ENCODE results near the gene RIMS4. TPM values are rescaled to one million over a fixed set of nuclear protein-coding genes. Genes with fewer than 3 reads are reported as not detected.
A peak's percentile ranks its signal among the peaks of the same experiment; 100 is the strongest.

Gene RIMS4
- total and polyA plus RNA-seq, 7 donors = 0.01 to 0.73 (median 0.16) TPM

GRCh38 chr20:44730441-44730840, 79.9 kb downstream of the RIMS4 start:
- intact Hi-C loops (cut with DNase I) = loop anchor here in 1 of 2 donors (10.0 kb wide), 1 partner anchor 206 kb away; the partner anchor contains the start of gene SERINC3
- no peak for TF ChIP-seq CTCF (IDR thresholded peaks at IDR 0.05)
- no peaks in the 10 kb centered on the region for H3K9me3 ChIP-seq
- no peak overlapping the region for H3K27ac ChIP-seq
- ATAC-seq (no peak), DNase-seq (no peak)
- peaks cover 42% of the 10 kb centered on the region for H3K4me1 ChIP-seq
- WGBS, 3 donors = 72 to 81% (median 76%) methylated on average over 2 of the region's 2 CpGs
- H3K36me3 ChIP-seq (ENCODE audit: insufficient read depth in 1 of 2, low read depth in 1 of 2) = no peaks in the 10 kb centered on the region
- no peaks in the 10 kb centered on the region for H3K27me3 ChIP-seq (ENCODE audit: insufficient read depth in 3 of 3, low read length in 2 of 3)
- H3K4me3 ChIP-seq = no peak overlapping the region

- Histone ChIP-seq H3K4me1 (peaks cover 42% of the 10 kb centered on the region), H3K9me3 (no peaks in the 10 kb centered on the region), H3K27me3 (ENCODE audit: insufficient read depth in 3 of 3, low read length in 2 of 3) (no peaks in the 10 kb centered on the region), H3K36me3 (ENCODE audit: insufficient read depth in 1 of 2, low read depth in 1 of 2) (no peaks in the 10 kb centered on the region), H3K4me3 (no peak overlapping the region), H3K27ac (peak overlapping the region; percentile 59)
- intact Hi-C loops (cut with DNase I) = no loop called here
- peak; percentile 94 to 97 (median 95) for ATAC-seq
- TF ChIP-seq CTCF (IDR thresholded peaks at IDR 0.05) = no peak
- 9 to 16% (median 12%) methylated on average over 9 of the region's 9 CpGs for WGBS, 3 donors
- peak; percentile 78 to 92 for DNase-seq
Measured at GRCh38 chr20:44728801-44729443, 81.4 kb downstream of the RIMS4 start.

GRCh38 chr20:44727651-44728050, 82.7 kb downstream of the RIMS4 start:
- Histone ChIP-seq H3K36me3 (ENCODE audit: insufficient read depth in 1 of 2, low read depth in 1 of 2) (no peaks in the 10 kb centered on the region), H3K4me3 (no peak overlapping the region), H3K27ac (no peak overlapping the region), H3K4me1 (peaks cover 37% of the 10 kb centered on the region), H3K27me3 (ENCODE audit: insufficient read depth in 3 of 3, low read length in 2 of 3) (no peaks in the 10 kb centered on the region), H3K9me3 (no peaks in the 10 kb centered on the region)
- TF ChIP-seq CTCF (IDR thresholded peaks at IDR 0.05) = no peak
- no peak for DNase-seq
- 89 to 97% (median 94%) methylated on average over 2 of the region's 2 CpGs for WGBS, 3 donors
- intact Hi-C loops (cut with DNase I) = no loop called here
- no peak for ATAC-seq

- H3K36me3 ChIP-seq (ENCODE audit: insufficient read depth in 1 of 2, low read depth in 1 of 2) = no peaks in the 10 kb centered on the region
- no peak for DNase-seq
- H3K4me3 ChIP-seq = no peak overlapping the region
- no peaks in the 10 kb centered on the region for H3K27me3 ChIP-seq (ENCODE audit: insufficient read depth in 3 of 3, low read length in 2 of 3)
- ATAC-seq = no peak
- no peak overlapping the region for H3K27ac ChIP-seq
- 87 to 95% (median 93%) methylated on average over 11 of the region's 11 CpGs for WGBS, 3 donors
- H3K9me3 ChIP-seq = no peaks in the 10 kb centered on the region
- intact Hi-C loops (cut with DNase I) = no loop called here
- H3K4me1 ChIP-seq = peaks cover 37% of the 10 kb centered on the region
- no peak for TF ChIP-seq CTCF (IDR thresholded peaks at IDR 0.05)
Measured at GRCh38 chr20:44727039-44727438, 83.3 kb downstream of the RIMS4 start.

- DNase-seq = no peak
- no peak for TF ChIP-seq CTCF (IDR thresholded peaks at IDR 0.05)
- Histone ChIP-seq H3K9me3 (no peaks in the 10 kb centered on the region), H3K4me1 (peaks cover 26% of the 10 kb centered on the region), H3K27me3 (ENCODE audit: insufficient read depth in 3 of 3, low read length in 2 of 3) (no peaks in the 10 kb centered on the region), H3K36me3 (ENCODE audit: insufficient read depth in 1 of 2, low read depth in 1 of 2) (no peaks in the 10 kb centered on the region), H3K4me3 (no peak overlapping the region), H3K27ac (no peak overlapping the region)
- intact Hi-C loops (cut with DNase I) = no loop called here
- 69 to 86% (median 84%) methylated on average over 5 of the region's 5 CpGs for WGBS, 3 donors
- no peak for ATAC-seq
Measured at GRCh38 chr20:44725837-44726236, 84.5 kb downstream of the RIMS4 start.
